Measurements from ENCODE around the gene MLANA. TPM values are rescaled to one million over a fixed set of nuclear protein-coding genes. Genes with fewer than 3 reads are reported as not detected.

The MLANA gene
- total RNA-seq, 1 donor from 2014 or later: 12.1 TPM

DNA sequence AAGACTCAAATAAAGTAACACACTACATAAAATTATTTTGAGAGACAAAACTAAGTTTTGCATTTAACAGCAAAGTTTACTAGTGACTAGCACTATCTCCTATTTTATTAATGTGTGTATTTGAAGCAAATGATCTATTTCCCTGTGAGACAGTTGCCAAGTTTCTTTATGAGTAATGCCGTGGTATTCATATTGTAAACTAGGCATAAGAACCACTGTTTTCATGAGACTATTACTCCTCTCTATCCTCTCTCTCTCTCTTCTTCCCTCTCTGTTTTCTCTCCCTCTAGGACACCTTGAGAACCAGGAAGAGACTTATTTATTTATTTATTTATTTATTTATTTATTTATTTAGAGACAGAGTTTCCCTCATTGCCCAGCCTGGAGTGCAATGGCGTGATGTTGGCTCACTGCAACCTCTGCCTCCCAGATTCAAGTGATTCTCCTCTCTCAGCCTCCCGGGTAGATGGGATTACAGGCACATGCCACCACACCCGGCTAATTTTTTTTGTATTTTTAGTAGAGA lies 61.1 kb downstream of the MLANA start:
- no peaks in the 10 kb centered on the region for H3K27me3 Mint-ChIP-seq
- H3K36me3 Mint-ChIP-seq: peaks cover 4% of the 10 kb centered on the region
- no peak for DNase-seq (ENCODE audit: extremely low spot score, unreplicated experiment)
- no peak overlapping the region for H3K27ac Mint-ChIP-seq
- no peaks in the 10 kb centered on the region for H3K9me3 Mint-ChIP-seq
- H3K4me1 Mint-ChIP-seq (ENCODE audit: unreplicated experiment): peaks cover 22% of the 10 kb centered on the region
- H3K4me3 Mint-ChIP-seq: no peak overlapping the region
- TF ChIP-seq, protein P1, sequence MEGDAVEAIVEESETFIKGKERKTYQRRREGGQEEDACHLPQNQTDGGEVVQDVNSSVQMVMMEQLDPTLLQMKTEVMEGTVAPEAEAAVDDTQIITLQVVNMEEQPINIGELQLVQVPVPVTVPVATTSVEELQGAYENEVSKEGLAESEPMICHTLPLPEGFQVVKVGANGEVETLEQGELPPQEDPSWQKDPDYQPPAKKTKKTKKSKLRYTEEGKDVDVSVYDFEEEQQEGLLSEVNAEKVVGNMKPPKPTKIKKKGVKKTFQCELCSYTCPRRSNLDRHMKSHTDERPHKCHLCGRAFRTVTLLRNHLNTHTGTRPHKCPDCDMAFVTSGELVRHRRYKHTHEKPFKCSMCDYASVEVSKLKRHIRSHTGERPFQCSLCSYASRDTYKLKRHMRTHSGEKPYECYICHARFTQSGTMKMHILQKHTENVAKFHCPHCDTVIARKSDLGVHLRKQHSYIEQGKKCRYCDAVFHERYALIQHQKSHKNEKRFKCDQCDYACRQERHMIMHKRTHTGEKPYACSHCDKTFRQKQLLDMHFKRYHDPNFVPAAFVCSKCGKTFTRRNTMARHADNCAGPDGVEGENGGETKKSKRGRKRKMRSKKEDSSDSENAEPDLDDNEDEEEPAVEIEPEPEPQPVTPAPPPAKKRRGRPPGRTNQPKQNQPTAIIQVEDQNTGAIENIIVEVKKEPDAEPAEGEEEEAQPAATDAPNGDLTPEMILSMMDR (conservative IDR thresholded peaks at IDR 0.05): no peak

DNA sequence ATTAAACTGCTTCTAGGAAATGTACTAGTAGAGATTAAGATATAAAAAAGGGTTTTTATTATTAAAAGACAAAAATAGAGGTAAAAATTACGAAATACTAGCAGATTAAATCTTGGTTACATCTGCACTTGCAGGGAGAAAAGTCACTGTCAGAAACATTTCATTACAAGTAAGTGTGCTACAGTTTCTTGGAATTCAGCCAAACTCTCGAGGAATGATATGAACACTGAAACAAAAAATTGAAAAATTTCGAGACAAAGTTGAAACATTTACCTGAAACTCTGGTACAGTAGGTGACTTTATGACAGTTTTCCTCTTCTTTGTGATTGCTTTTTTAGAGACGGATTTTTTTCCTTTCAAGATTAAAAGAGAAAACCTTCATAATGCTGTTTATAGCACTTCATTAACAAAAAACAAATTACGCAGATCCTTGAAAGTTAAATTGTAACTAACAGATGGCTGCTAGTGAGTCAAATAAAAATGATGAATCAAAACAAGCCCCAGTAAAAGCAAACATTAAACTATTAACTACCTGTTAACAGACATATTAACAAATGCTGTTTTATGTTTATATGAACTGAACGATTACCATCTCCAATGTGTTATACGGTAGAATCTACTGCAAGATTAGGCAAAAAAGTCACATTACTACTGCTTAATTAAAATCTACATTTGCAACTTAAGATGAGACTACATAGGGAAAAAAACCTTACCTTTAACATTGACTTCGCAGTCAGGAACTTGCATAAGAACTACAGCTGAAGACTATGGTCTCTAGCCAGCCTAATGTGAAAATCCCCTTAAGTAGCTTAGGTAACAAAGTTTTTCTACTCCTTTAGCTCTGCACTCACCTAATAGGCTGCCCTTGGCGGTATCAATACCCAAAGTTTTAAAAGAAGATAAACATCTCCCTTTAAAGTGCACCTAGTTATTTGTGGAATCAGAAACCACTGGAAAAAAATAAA lies 63.3 kb downstream of the MLANA start:
- TF ChIP-seq, protein P1 (conservative IDR thresholded peaks at IDR 0.05): no peak

DNA sequence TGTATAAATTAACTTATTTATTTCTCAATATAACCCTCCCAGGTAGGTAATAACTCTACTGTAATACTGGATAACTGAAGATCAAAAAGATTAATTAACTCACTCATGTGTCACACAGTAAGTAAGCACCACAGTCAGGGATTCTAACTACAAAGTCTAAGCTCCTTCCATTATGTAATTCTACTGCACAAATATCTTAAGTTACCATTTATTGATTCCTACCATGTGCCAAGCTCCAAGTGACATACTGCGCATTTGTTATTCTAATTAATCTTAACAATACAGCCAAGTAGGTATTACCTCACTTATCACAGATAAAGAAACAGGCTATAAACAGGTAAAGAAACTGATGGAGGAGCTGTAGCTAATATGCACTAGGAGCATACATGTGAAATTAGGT lies 66.5 kb downstream of the MLANA start:
- no peak overlapping the region for H3K27ac Mint-ChIP-seq
- DNase-seq (ENCODE audit: extremely low spot score, unreplicated experiment): no peak
- peaks cover 10% of the 10 kb centered on the region for H3K4me1 Mint-ChIP-seq (ENCODE audit: unreplicated experiment)
- H3K4me3 Mint-ChIP-seq: no peak overlapping the region
- TF ChIP-seq, protein P1 (conservative IDR thresholded peaks at IDR 0.05): no peak
- no peaks in the 10 kb centered on the region for H3K27me3 Mint-ChIP-seq
- H3K36me3 Mint-ChIP-seq: peaks cover 14% of the 10 kb centered on the region
- no peaks in the 10 kb centered on the region for H3K9me3 Mint-ChIP-seq

More for the DNA sequence above, 63.3 kb downstream of the MLANA start:
- Mint-ChIP-seq H3K36me3 (peaks cover 6% of the 10 kb centered on the region), H3K27me3 (no peaks in the 10 kb centered on the region), H3K4me1 (ENCODE audit: unreplicated experiment) (peaks cover 12% of the 10 kb centered on the region), H3K27ac (peak overlapping the region; percentile 46), H3K9me3 (no peaks in the 10 kb centered on the region), H3K4me3 (no peak overlapping the region)
- no peak for DNase-seq (ENCODE audit: extremely low spot score, unreplicated experiment)

DNA sequence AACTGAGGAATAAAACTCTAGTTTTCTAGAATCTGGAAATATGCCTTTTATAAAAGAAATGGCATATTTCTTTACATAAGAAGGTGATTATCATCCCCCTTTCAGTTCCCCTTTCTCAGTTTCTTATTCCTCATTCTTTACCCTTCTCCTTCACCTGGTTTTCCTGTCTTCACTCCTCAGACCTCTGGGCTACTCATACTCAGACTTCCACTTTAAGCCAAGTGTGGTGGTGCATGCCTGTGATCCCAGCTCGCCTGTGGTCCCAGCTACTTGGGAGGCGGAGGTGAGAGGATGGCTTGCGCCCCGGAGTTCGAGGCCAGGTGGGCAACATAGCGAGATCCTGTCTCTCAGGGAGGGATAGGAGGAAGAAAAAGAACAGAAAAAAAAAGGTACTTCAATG lies 67.6 kb downstream of the MLANA start:
- H3K4me1 Mint-ChIP-seq (ENCODE audit: unreplicated experiment): peaks cover 10% of the 10 kb centered on the region
- H3K9me3 Mint-ChIP-seq: no peaks in the 10 kb centered on the region
- DNase-seq (ENCODE audit: extremely low spot score, unreplicated experiment): no peak
- H3K27ac Mint-ChIP-seq: no peak overlapping the region
- no peak overlapping the region for H3K4me3 Mint-ChIP-seq
- H3K27me3 Mint-ChIP-seq: no peaks in the 10 kb centered on the region
- TF ChIP-seq, protein P1 (conservative IDR thresholded peaks at IDR 0.05): no peak
- peaks cover 10% of the 10 kb centered on the region for H3K36me3 Mint-ChIP-seq

Other genes with a start within 250 kb of the MLANA start
- 57.7 and 70.2 TPM in 2 replicates for gene ERMP1, start 57.8 kb upstream of the MLANA start, total RNA-seq (ENCODE audit: low replicate concordance)
- 18.8 and 24.0 TPM in 2 replicates for gene RANBP6, start 124.7 kb downstream of the MLANA start, total RNA-seq (ENCODE audit: low replicate concordance)

Data from type B pancreatic cell (in vitro differentiated cells).